ENCODE data around the gene RNFT2.
"Not testable (repeated sequence)": the region's sequence is repeated elsewhere in the genome, so short reads cannot be mapped to it uniquely, and the experiment has no call there.

RNFT2 gene

GRCh38 chr12:116739381-116739887 is 1.3 kb downstream of the RNFT2 start:
- no peak overlapping the region for H3K4me3 ChIP-seq (ENCODE audit: low read depth, low read length)
- in situ Hi-C loops (cut with HindIII; ENCODE audit: low sequenced_read_pairs): no loop called here
- DNase-seq (ENCODE audit: low read depth): no peak
- TF ChIP-seq CTCF (IDR thresholded peaks at IDR 0.05; ENCODE audit: low read depth, low read length, missing control alignments): no peak

- in situ Hi-C loops (cut with HindIII; ENCODE audit: low sequenced_read_pairs); DNase-seq (ENCODE audit: low read depth); H3K4me3 ChIP-seq (ENCODE audit: low read depth, low read length): not testable (repeated sequence)
Measured at GRCh38 chr12:116742787-116743186, 4.7 kb downstream of the RNFT2 start.

GRCh38 chr12:116744766-116745165 is 6.7 kb downstream of the RNFT2 start:
- H3K4me3 ChIP-seq (ENCODE audit: low read depth, low read length): no peak overlapping the region
- no peak for TF ChIP-seq CTCF (IDR thresholded peaks at IDR 0.05; ENCODE audit: low read depth, low read length, missing control alignments)
- DNase-seq (ENCODE audit: low read depth): no peak
- in situ Hi-C loops (cut with HindIII; ENCODE audit: low sequenced_read_pairs): no loop called here

GRCh38 chr12:116745554-116745953 is 7.4 kb downstream of the RNFT2 start:
- no peak for DNase-seq (ENCODE audit: low read depth)
- no peak for TF ChIP-seq CTCF (IDR thresholded peaks at IDR 0.05; ENCODE audit: low read depth, low read length, missing control alignments)
- in situ Hi-C loops (cut with HindIII; ENCODE audit: low sequenced_read_pairs): no loop called here
- no peak overlapping the region for H3K4me3 ChIP-seq (ENCODE audit: low read depth, low read length)

GRCh38 chr12:116749884-116750283 is 11.8 kb downstream of the RNFT2 start:
- TF ChIP-seq CTCF (IDR thresholded peaks at IDR 0.05; ENCODE audit: low read depth, low read length, missing control alignments): no peak
- no peak overlapping the region for H3K4me3 ChIP-seq (ENCODE audit: low read depth, low read length)
- in situ Hi-C loops (cut with HindIII; ENCODE audit: low sequenced_read_pairs): no loop called here
- no peak for DNase-seq (ENCODE audit: low read depth)

- in situ Hi-C loops (cut with HindIII; ENCODE audit: low sequenced_read_pairs): no loop called here
- no peak for DNase-seq (ENCODE audit: low read depth)
- no peak for TF ChIP-seq CTCF (IDR thresholded peaks at IDR 0.05; ENCODE audit: low read depth, low read length, missing control alignments)
- no peak overlapping the region for H3K4me3 ChIP-seq (ENCODE audit: low read depth, low read length)
Measured at GRCh38 chr12:116750298-116750697, 12.2 kb downstream of the RNFT2 start.

- in situ Hi-C loops (cut with HindIII; ENCODE audit: low sequenced_read_pairs): not testable (repeated sequence)
Measured at GRCh38 chr12:116754097-116754496, 16.0 kb downstream of the RNFT2 start.

GRCh38 chr12:116754783-116755182 is 16.7 kb downstream of the RNFT2 start:
- in situ Hi-C loops (cut with HindIII; ENCODE audit: low sequenced_read_pairs); DNase-seq (ENCODE audit: low read depth); H3K4me3 ChIP-seq (ENCODE audit: low read depth, low read length): not testable (repeated sequence)

More at GRCh38 chr12:116754097-116754496, 16.0 kb downstream of the RNFT2 start:
- not testable (repeated sequence) for H3K4me3 ChIP-seq (ENCODE audit: low read depth, low read length); DNase-seq (ENCODE audit: low read depth)

Measured in astrocyte of the cerebellum (primary cell).